ENCODE data around the gene C1QTNF6. TPM values are rescaled to one million over a fixed set of nuclear protein-coding genes. Genes with fewer than 3 reads are reported as not detected.

The C1QTNF6 gene
- total RNA-seq, 1 experiment from 2014 or later = 6.3 TPM

DNA sequence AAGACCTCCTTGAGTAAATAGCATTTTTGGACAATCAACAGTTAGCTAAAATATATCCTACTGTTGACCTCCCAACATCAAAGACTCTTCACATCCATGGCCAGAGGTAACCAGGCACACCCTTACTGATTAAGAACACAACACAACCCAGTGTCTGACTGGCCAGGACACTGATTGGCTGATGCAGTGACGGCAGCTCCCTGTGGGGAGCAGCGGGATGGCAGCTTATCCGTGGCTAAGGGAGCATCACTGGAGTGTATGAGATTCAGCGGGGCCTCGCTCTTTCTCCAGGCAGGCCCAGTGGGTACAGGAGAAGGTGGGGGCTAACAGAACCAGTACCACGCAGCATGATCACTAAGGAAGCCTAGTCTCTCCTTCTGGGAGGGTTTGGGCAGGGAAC lies 28.0 kb downstream of the C1QTNF6 start:
- Histone ChIP-seq H3K27ac (ENCODE audit: low read depth, low read length, poor library complexity, severe bottlenecking) (no peak overlapping the region), H3K9me3 (ENCODE audit: low read depth, low read length, poor library complexity, severe bottlenecking) (no peaks in the 10 kb centered on the region), H3K36me3 (ENCODE audit: insufficient read depth, low read length, poor library complexity, severe bottlenecking) (no peaks in the 10 kb centered on the region), H3K27me3 (replicated peaks; ENCODE audit: insufficient read depth, low read depth, low read length, poor library complexity) (no peaks in the 10 kb centered on the region), H3K4me3 (ENCODE audit: low read depth, low read length, poor library complexity, severe bottlenecking) (no peak overlapping the region), H3K4me1 (ENCODE audit: insufficient read depth, low read length, poor library complexity, severe bottlenecking) (no peaks in the 10 kb centered on the region)
- no TSS peak for BruUV-seq (replicated peaks)
- DNase-seq (ENCODE audit: low spot score) = no peak
- ChIA-PET CTCF (no interaction called here), POLR2A (ENCODE audit: low non-redundant PET) (no interaction called here)
- TF ChIP-seq EZH2 (IDR thresholded peaks at IDR 0.05; ENCODE audit: borderline replicate concordance, low read depth, low read length, poor library complexity, severe bottlenecking) (no peak), CTCF (conservative IDR thresholded peaks at IDR 0.05; ENCODE audit: low read depth, low read length) (no peak)
- intact Hi-C loops (cut with micrococcal nuclease; ENCODE audit: unreplicated experiment) = loop anchor here (10.0 kb wide), 1 partner anchor 105 kb away; no protein-coding TSS in a partner anchor

DNA sequence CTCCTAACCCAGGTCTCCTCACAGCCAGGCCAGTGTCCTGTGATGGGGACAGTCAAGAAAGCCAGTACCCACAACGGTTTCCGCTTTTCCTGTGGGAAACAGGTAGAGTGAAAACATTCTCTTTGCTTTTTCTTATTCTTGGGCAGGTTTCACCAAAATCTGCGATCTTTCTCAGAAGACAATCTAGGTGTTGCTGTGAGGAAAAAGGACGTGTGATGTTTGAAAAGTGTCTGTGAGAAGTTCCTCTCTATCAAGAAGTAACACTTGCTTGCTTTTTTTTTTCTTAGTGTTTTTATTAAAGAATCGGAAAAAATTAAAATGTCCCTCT lies 29.1 kb downstream of the C1QTNF6 start:
- H3K9me3 ChIP-seq (ENCODE audit: low read depth, low read length, poor library complexity, severe bottlenecking) = no peaks in the 10 kb centered on the region
- intact Hi-C loops (cut with micrococcal nuclease; ENCODE audit: unreplicated experiment) = no loop called here
- H3K4me3 ChIP-seq (ENCODE audit: low read depth, low read length, poor library complexity, severe bottlenecking) = no peak overlapping the region
- H3K27me3 ChIP-seq (replicated peaks; ENCODE audit: insufficient read depth, low read depth, low read length, poor library complexity) = no peaks in the 10 kb centered on the region
- no TSS peak for BruUV-seq (replicated peaks)
- DNase-seq (ENCODE audit: low spot score) = no peak
- H3K4me1 ChIP-seq (ENCODE audit: insufficient read depth, low read length, poor library complexity, severe bottlenecking) = no peaks in the 10 kb centered on the region
- ChIA-PET CTCF (no interaction called here), POLR2A (ENCODE audit: low non-redundant PET) (no interaction called here)
- no peak for TF ChIP-seq EZH2 (IDR thresholded peaks at IDR 0.05; ENCODE audit: borderline replicate concordance, low read depth, low read length, poor library complexity, severe bottlenecking)
- TF ChIP-seq CTCF (conservative IDR thresholded peaks at IDR 0.05; ENCODE audit: low read depth, low read length) = no peak
- no peaks in the 10 kb centered on the region for H3K36me3 ChIP-seq (ENCODE audit: insufficient read depth, low read length, poor library complexity, severe bottlenecking)
- H3K27ac ChIP-seq (ENCODE audit: low read depth, low read length, poor library complexity, severe bottlenecking) = no peak overlapping the region

GRCh38 chr22:37157516-37158285 lies 30.3 kb downstream of the C1QTNF6 start:
- Histone ChIP-seq H3K36me3 (ENCODE audit: insufficient read depth, low read length, poor library complexity, severe bottlenecking) (no peaks in the 10 kb centered on the region), H3K27ac (ENCODE audit: low read depth, low read length, poor library complexity, severe bottlenecking) (no peak overlapping the region), H3K9me3 (ENCODE audit: low read depth, low read length, poor library complexity, severe bottlenecking) (no peaks in the 10 kb centered on the region), H3K4me1 (ENCODE audit: insufficient read depth, low read length, poor library complexity, severe bottlenecking) (no peaks in the 10 kb centered on the region), H3K4me3 (ENCODE audit: low read depth, low read length, poor library complexity, severe bottlenecking) (no peak overlapping the region), H3K27me3 (replicated peaks; ENCODE audit: insufficient read depth, low read depth, low read length, poor library complexity) (no peaks in the 10 kb centered on the region)
- intact Hi-C loops (cut with micrococcal nuclease; ENCODE audit: unreplicated experiment) = no loop called here
- POLR2A ChIA-PET (ENCODE audit: low non-redundant PET) = no interaction called here
- TF ChIP-seq CTCF (conservative IDR thresholded peaks at IDR 0.05; ENCODE audit: low read depth, low read length) (no peak), EZH2 (IDR thresholded peaks at IDR 0.05; ENCODE audit: borderline replicate concordance, low read depth, low read length, poor library complexity, severe bottlenecking) (no peak)
- BruUV-seq (replicated peaks) = no TSS peak
- no peak for DNase-seq (ENCODE audit: low spot score)
- CTCF ChIA-PET = no interaction called here

Measured in A673 (cell line).